Subcutaneous adipose tissue (tissue), 4 donors: Measurements from ENCODE around the gene FGF22. TPM values are rescaled to one million over a fixed set of nuclear protein-coding genes. Genes with fewer than 3 reads are reported as not detected.

Experiments
- CTCF ChIP-seq: fragments of 450-650 bp; IDR thresholded peaks from one replicate; pipeline ENCODE4 v1.5.1; 2016; ENCODE audit warnings: low read depth, mild to moderate bottlenecking, control low read depth, antibody characterized with exemption, moderate library complexity
- total RNA-seq, 4 donors: library from RNA; depleted of rRNA; stranded (reverse); fragments of >200 nt; gene quantifications; one replicate each; pipeline ENCODE4 v1.1.0, GENCODE V29; 2016

The FGF22 gene
- total RNA-seq, 4 donors from 2014 or later: 1.3 to 2.2 TPM; not detected in 2

- no peak for TF ChIP-seq CTCF
Observed at GRCh38 chr19:688992-689391, 49.3 kb downstream of the FGF22 start.

GRCh38 chr19:690203-690602, 50.5 kb downstream of the FGF22 start:
- TF ChIP-seq CTCF: no peak

Other genes with a start within 250 kb of the FGF22 start
- 1 to 10 TPM in 1 of 4 donors, under 1 TPM in 2, not detected in 1; 0.44 to 6.8 (median 0.51) TPM for gene C2CD4C, start 230.7 kb upstream of the FGF22 start, total RNA-seq
- gene SHC2, start 178.8 kb upstream of the FGF22 start, total RNA-seq: 10 to 100 TPM in 1 of 4 donors, 1 to 10 TPM in 3; 7.3 to 20.2 (median 8.9) TPM
- gene MADCAM1, start 143.4 kb upstream of the FGF22 start, total RNA-seq: under 1 TPM in 2 of 4 donors, not detected in 2; 0.38 to 0.68 TPM
- gene TPGS1, start 132.4 kb upstream of the FGF22 start, total RNA-seq: 10 to 100 TPM in 3 of 4 donors, 1 to 10 TPM in 1; 9.1 to 54.1 (median 41.5) TPM
- gene CDC34, start 108.1 kb upstream of the FGF22 start, total RNA-seq: 10 to 100 TPM; 25.8 to 81.2 (median 42.4) TPM
- gene GZMM, start 95.8 kb upstream of the FGF22 start, total RNA-seq: under 1 TPM in 1 of 4 donors, not detected in 3; 0.88 TPM
- 100 to 1,000 TPM; 313 to 793 (median 445) TPM for gene BSG, start 67.3 kb upstream of the FGF22 start, total RNA-seq
- gene HCN2, start 50.0 kb upstream of the FGF22 start, total RNA-seq: not detected
- gene POLRMT, start 6.3 kb upstream of the FGF22 start, total RNA-seq: 10 to 100 TPM; 11.9 to 41.4 (median 14.7) TPM
- 10 to 100 TPM; 23.3 to 85.9 (median 31.1) TPM for gene RNF126, start 23.3 kb downstream of the FGF22 start, total RNA-seq
- gene FSTL3, start 36.5 kb downstream of the FGF22 start, total RNA-seq: 100 to 1,000 TPM in 2 of 4 donors, 10 to 100 TPM in 2; 54.5 to 124 (median 91.4) TPM
- gene PRSS57, start 55.6 kb downstream of the FGF22 start, total RNA-seq: not detected
- gene PALM, start 69.1 kb downstream of the FGF22 start, total RNA-seq: 100 to 1,000 TPM in 1 of 4 donors, 10 to 100 TPM in 3; 57.1 to 228 (median 77.4) TPM
- not detected for gene MISP, start 111.2 kb downstream of the FGF22 start, total RNA-seq
- gene PTBP1, start 157.6 kb downstream of the FGF22 start, total RNA-seq: 100 to 1,000 TPM in 1 of 4 donors, 10 to 100 TPM in 3; 77.5 to 108 (median 87.8) TPM
- gene PLPPR3, start 182.1 kb downstream of the FGF22 start, total RNA-seq: not detected
- gene AZU1, start 188.0 kb downstream of the FGF22 start, total RNA-seq: under 1 TPM in 1 of 4 donors, not detected in 3; 0.68 TPM
- gene PRTN3, start 201.1 kb downstream of the FGF22 start, total RNA-seq: not detected
- 1 to 10 TPM in 2 of 4 donors, not detected in 2; 2.4 to 2.8 TPM for gene ELANE, start 212.4 kb downstream of the FGF22 start, total RNA-seq
- gene CFD, start 219.8 kb downstream of the FGF22 start, total RNA-seq: 1,000 to 10,000 TPM; 1,847 to 6,869 (median 2,488) TPM